Stimulated activated CD8-positive, alpha-beta memory T cell treated with anti-CD3 and anti-CD28 coated beads, Interleukin-12 subunit alpha, Interleukin-12 subunit beta, amount 100 ng/mL, for 4 hours (primary cell): ENCODE data around the gene ABHD6.
"Not testable (repeated sequence)": the region's sequence is repeated elsewhere in the genome, so short reads cannot be mapped to it uniquely, and the experiment has no call there.

ENCODE experiments used
- DNase-seq: peaks from one replicate; pipeline ENCODE4 v3.0.0-alpha.2; 2020; ENCODE audit warnings: low read depth

The ABHD6 gene

DNA sequence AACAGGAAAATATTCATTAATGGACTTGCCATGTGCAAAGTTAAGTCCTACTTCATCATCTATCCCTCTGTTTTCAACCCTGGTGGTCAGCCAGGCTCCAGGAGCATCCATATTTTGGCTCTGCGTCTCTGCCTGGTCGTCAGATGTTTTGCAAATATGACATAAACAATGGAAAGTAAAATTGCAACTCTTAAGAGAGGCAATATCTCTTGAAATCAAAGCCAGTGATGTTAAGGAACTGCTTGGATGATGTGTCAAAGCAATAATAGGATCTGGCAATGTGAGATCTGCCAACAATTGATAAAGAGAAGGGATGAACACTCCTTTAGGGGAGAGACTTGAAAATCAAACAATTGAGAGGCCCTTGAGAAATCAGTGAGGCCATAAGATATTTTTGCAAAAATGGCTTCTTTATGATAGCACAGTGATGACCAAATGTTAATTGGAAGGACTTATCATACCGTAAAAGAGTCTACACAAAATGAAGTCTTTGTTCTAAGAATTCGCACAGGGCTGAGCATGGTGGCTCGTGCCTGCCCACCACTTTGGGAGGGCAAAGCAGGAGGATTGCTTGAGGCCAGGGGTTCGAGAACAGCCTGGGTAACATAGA is 6.5 kb downstream of the ABHD6 start:
- no peak for DNase-seq

DNA sequence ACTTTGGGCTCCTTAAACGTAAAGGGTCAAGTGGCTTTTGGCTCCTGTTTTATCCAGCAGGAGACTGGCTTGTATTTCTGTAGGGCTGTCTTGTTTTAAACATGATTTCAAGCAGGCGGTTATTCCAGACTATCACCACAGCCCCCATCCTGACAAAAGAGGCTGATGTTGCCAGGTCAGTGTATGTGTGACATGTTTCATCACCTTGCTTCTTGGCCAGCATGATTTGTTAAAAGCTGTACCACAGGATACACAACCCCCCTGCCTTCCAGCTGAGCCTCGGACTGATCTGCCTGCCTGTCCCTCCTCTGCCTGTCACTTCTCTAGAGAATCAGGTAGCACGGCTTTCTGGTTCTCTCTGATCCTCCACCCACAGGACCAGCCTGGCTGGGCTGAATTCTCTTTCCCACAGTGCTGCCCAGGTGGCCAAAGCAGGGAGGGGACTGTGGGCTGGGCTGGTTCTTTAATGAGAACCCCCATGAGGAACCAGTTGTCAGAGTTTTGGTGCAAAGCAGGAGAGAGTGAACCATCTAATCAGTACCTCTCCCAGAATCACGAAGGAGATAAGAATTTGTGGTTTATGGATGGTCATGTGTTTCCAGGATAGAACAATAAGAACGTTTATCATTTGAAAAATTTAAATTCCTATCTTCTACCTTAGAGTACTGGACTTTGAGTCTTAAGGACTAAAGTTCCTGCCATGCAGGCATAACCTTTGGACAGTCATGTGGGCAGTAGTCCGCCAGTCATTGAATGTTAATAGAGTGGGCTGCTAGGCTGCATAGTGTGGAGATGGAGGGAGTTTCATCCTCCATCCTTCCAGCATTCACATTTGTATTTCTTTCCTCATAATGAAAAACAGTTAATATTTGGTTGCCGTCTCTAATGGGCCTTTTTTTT is 8.8 kb downstream of the ABHD6 start:
- no peak for DNase-seq

DNA sequence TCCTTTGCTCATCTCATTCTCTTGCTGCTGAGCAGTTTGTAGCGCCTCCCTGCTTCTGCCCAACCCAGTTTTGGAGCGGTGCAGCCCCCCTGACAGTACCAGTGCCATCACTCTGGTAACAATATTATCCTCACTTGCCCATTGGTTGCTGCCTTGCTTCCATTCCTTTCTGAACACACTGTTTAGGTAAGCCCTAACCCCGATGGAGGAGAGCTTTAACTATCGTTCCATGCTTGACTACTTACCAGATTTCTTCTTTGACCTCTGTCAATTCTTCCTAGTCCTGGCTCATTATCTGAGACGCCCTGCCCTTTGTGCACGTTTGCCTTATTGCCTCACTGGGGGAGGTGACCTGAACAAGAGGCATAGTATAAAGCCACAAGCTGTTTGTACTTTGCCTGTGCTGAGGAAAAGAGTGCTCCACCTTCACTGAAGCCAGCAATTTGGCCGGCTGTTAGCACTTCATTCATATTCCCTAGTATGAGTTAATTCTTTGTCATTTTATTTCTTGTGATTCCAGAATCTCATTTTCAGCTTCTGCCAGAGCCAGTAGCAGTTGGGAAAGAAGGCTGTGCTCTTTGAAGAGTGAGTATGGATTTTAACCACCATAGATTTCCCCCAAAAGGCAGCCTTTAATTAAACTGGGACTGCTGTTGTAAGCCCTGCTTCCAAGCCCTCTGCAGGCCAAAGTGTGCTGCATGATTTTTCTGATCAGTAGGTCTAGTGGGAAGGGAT is 11.9 kb downstream of the ABHD6 start:
- DNase-seq = no peak

DNA sequence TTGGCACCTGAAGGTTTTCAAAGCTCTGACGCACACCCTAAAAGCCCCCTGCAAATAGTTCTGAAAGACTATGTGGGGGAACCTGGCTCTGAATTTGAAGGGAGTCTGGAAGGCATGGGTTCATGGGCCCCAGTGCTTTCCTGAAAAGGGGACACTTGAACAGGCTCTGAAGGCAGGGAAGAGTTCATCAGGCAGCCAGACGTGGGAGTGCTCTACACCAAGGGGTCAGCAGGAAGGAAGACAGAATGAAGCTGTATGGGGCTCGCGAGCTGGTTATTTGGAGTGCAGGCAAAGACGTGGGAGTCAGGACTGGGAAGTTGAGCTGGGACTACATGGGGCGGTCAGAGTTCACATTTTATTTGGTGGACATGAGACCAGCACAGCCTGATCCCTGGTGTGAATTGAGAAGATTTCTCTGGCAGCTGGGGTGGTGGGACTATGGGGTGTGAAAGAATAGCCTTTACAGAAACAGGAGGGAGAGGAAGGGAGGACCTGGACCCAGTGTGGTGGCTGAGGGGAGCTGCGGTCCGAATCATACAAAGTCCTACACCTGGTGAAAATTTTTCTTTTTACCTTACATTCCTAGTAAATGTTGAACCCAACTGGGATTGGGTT is 12.6 kb downstream of the ABHD6 start:
- no peak for DNase-seq

DNA sequence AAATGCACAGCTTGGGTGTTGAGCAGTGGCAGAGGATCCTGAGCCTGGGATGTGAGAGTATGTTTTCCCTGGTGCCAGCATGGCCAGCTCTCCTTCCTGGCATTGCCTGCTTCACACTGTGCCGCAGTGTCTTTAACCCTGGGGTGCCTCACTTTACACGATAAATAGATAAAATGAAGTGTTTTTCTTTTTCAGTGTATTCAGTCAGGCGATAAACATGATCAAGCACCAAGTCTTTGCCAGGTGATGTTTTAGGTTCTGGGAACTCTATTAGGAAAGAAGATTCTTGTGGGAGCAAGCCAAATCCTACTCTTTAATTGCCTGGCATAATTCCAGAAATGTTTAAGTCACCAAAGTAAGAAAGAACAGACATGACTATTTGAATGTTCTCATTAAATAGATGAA is 14.0 kb downstream of the ABHD6 start:
- no peak for DNase-seq

DNA sequence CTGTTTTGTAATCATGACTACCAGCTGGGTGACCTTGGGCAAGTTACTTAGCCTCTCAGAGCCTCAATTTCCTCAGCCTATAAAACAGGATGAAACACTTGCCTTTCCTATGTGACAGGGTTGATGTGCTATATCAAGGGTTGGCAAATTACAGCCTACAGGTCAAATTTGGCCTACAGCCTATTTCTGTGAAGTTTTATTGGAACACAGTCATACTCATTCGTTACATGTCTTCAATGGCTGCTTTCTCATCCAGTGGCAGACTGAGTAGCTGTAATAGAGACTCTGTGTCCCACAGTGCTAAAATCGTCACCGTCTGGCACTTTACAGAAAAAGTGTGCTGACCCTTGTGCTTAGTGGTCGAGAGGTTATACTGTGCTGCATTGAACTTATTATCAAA is 16.6 kb downstream of the ABHD6 start:
- no peak for DNase-seq

DNA sequence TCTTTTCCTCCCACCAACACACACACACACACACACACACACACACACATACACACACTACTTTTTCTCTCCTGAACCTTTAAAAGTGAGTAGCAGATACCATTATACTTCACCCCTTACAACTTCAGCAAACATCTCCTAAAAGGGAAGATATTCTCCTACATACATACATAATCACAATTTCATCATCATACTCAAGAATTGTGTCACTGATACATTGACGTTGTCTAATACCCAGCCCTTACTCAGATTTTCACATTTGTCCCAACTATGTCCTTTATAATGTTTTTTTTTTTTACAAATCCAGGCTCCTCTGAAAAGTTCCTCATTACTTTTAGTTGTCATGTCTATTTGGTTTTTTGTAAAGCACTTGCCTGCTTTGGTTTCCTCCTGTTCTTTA is 18.5 kb downstream of the ABHD6 start:
- no peak for DNase-seq

DNA sequence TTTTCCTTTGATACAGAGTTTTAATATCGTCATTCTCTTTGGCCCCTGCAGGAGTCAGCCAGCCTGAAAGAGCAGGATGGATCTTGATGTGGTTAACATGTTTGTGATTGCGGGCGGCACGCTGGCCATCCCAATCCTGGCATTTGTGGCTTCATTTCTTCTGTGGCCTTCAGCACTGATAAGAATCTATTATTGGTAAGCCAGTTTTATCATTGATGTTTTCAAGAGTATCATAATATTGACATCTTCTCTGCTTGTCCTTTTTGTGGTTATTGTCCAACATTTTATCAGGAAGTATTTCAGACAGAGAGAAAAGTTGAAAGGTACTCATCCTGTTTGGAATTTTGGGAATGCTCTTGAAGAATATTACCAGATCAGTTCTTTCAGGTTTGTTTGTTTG is 18.9 kb downstream of the ABHD6 start:
- DNase-seq = no peak

DNA sequence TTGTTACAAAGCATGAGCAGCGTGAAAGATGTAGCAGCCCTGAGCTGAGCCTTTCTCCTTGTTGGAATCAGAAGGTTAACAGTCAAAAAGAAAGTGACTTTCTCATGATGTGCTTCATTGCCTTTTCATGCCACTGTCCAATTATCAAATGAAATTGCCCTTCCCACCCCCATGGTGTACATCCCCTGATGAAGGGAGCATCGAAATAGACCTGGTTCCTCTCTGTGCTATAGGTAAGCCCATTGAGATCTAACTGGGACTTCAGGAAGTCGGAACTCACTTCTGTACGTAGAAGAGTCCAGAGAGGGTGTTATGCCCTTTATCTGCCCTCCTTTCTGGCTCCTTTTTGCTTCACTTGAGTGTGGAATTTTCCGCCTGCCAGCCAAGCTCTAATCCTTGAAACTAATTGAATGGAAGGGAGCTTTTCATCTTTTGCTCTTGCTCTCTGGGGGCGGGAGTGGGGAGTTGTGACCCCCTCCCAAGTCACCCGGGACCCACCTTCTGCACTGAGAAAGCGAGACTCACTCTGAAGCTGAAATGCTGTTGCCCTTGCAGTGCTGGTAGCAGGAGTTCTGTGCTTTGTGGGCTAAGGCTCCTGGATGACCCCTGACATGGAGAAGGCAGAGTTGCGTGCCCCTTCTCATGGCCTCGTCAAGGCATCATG is 20.9 kb downstream of the ABHD6 start:
- no peak for DNase-seq

DNA sequence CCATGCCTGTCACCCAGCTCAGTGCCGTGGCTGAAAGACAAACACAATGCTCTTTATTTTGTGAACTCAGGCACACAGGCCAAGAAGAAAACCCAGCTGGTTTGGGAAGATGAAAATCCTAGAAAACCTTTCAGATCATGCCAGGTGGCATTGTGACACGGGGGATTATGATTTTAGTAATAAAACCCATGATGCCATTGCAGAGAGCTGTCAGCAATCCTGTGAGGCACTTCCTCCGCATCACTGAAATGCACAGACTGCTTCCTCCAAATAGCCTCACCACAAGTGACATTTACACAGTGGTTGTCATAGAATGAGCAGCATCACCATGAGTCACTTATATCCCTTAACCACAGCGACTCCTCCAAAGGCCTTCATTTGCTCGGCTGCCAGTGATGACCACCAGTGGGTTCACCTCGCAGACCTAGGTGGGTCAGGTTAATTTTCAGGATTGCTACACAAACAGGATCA is 22.7 kb downstream of the ABHD6 start:
- DNase-seq = no peak

DNA sequence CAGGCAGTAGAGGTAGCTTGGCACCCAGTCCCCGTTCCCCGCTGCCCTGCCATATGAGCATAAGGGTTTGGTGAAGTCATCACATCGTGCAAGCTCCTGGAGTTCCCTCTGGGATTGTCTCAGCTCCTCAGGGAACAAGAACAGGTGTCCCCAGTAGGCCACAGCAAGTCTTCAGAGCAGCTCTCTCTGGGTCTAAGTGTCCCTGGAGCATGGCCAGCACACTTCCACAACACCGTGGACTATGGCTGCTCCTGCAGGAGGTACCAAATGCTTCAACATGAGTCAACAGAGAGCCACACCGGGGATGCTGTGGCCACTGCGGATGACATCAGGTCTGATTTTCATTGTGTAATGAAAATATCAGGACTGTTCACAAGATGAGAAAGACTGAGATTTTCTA is 23.1 kb downstream of the ABHD6 start:
- DNase-seq = no peak

DNA sequence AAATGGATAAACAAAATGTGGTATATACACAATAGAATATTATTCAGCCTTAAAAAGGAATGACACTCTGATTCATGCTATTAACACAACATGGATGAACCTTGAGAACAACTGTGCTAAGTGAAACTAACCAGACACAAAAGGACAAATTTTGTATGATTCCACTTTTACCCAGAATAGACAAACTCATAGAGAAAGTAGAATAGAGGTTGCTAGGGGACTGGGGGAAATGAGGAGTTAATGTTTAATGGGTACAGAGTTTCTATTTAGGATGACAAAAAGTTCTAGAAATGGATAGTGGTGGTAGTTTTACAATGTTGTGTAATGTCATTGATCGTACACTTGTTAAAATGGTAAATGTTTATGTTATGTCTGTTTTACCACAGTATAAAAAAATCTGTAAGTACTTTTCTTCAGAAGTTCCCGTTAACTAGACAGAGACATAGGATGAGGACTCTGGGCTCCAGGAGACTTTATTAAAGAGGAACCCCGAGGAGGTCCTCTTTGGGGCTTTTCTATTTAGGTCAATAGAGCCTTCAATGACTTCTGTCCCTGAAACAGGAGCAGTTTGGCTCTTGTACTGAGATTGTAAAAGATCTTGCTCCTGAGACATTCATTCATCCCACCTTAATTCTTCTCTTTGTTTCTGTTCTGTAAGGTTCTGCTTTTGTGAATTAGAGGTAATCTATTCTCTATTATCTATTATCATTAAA is 24.5 kb downstream of the ABHD6 start:
- no peak for DNase-seq

DNA sequence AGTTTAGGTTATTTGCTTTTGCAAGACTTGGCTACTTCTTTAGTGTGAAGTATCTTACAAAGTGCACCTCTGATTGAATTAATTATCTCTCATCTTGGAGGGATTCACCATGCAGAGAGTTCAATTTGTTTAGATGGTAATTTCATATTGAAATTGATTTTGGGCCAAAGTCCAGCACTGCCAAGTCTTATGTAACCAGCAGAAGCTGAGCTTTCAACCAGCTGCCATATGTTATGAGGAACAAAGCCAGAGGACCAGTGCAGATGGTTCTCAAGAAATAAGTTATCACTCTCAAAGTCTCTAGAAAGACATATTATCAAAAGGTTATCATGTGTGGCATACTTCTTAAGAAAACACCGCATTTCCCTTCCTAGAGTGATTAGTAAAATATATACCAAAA is 29.0 kb downstream of the ABHD6 start:
- no peak for DNase-seq

DNA sequence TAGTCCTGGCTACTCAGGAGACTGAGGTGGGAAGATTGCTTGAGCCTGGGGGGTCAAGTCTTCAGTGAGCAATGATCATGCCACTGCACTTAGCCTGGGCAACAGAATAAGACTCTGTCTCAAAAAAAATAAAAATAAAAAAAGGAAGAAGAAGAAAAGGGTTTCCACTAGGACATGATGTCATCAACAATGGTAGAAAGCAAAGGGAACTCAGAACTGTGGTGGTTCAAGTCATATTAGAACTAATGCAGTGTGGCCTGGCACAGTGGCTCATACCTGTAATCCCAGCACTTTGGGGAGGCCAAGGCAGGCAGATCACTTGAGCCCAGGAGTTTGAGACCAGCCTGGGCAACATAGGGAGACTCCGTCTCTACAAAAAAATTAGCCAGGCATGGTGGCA is 30.0 kb downstream of the ABHD6 start:
- DNase-seq = not testable (repeated sequence)

DNA sequence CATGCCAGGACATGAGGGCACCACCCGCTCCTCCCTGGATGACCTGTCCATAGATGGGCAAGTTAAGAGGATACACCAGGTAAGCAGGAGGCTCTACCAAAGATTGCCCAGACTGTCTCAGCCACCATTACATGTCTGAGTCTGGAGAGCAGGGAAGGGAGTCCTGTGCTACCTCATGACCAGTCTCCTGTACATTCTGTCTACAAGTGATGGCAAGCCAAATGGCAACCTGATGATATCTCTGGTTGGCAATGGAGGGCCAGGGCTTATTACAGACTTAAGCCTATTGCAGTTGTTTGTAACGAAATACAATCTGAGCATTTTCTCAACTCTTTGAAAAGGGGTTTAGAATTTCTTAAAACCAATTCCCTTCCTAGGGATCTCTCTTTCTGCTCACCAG is 31.8 kb downstream of the ABHD6 start:
- DNase-seq = no peak

DNA sequence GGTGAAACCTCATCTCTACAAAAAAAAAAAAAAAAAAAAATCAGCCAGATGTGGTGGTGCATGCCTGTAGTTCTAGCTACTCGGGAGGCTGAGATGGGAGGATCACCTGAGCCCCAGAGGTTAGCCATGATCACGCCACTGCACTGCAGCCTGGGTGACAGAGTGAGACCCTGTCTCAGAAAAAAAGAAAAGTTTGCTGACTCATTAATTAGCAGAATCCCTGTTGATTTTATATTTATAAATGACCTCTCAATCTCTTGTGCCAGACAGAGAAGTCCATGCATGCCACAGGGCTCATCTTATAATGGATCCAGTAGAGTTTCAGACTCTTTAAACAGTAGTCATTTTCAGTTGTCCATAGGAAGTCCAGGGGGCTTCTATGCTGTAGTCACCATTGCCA is 32.9 kb downstream of the ABHD6 start:
- DNase-seq = no peak

DNA sequence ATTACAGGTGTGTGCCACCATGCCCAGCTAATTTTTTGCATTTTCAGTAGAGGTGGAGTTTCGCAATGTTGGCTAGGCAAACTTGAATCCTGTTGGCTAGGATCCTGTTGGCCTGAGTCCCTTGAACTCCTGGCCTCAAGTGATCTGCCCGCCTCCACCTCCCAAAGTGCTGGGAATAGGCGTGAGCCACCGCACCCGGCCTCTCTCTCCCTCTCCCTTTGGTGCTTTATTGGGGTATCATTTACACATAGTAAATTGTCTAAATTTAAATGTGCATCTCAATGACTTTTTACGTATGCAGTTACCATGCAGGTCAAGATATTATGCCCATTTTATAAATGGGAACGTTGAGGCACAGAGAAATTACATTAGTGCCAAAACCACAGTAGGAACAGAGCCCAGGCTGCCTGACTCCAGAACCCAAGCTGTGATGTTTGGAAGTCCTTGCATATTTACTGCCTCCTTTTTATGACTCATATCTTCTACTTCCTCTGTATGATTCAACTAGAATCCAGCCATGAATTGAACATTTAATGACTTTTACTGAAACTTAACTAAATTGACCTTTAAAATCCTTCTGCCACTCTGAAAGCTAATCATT is 34.4 kb downstream of the ABHD6 start:
- no peak for DNase-seq

DNA sequence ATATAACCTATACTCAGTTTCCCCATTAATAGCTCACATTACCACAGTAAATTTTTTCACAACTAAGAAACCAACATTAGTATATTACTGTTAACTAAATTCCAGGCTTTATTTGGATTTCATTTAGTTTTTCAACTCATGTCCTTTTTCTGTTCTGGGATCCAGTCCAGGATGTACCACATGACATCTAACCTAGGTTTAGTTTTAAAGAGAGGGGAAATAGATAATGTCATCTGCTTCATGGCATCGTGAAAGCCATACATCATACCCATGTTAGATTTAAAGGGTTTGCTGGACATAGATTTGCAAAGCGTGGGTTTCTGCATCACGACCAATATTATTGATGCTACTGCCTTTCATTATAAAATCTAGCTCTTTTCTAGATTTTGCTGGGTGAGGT is 35.3 kb downstream of the ABHD6 start:
- DNase-seq = no peak

DNA sequence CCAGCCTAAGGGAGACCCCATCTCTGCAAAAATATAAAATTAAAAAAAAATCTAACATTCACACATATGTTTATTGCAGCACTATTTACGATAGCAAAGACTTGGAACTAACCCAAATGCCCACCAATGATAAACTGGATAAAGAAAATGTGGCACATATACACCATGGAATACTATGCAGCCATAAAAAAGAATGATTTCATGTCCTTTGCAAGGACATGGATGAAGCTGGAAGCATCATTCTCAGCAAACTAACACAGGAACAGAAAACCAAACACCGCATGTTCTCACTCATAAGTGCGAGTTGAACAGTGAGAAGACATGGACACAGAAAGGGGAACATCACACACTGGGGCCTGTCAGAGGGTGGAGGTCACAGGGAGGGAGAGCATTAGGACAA is 35.8 kb downstream of the ABHD6 start:
- not testable (repeated sequence) for DNase-seq

DNA sequence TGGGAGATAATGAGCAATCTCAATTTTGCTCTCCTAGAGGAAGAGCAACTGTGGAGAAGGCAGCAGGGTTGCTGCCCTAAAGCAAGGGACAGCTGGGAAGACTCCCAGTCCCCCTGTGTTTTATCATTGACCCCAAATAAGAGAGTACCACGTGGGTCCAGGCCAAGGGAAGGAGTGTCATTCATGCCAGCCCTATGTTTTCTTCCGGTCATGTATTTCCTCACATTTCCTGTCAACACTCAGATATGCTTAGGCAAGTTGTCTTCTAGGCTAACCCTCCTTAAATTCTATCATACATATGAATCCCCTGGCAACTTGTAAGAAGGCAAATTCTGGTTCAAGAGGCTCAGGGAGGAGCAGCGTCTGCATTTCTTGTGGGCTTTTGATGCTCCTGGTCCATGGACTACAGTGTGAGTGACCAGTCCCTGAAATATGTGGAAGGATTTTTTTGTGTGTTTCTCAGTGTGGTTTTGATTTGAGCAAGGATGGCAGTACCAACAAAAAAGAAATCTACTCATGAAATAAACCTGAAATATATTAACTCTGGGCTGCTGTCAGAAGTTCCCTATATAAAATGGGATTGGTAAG is 36.5 kb downstream of the ABHD6 start:
- no peak for DNase-seq

DNA sequence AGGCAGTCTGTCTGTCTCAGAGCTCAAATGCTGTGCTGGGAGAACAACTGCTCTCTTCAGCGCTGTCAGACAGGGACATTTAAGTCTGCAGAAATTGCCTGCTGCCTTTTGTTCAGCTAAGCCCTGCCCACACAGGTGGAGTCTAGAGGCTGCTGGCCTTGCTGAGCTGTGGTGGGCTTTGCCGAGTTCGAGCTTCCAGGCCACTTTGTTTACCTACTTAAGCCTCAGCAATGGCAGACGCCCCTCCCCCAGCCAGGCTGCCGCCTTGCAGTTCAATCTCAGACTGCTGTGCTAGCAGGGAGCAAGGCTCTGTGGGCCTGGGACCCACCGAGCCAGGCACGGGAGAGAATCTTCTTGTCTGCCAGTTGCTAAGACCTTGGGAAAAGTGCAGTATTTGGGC is 43.5 kb downstream of the ABHD6 start:
- no peak for DNase-seq
